Kidney glomerular epithelial cell (primary cell): ENCODE data around the gene SNAPC5.
A peak's percentile ranks its signal among the peaks of the same experiment; 100 is the strongest.
"Not testable (repeated sequence)": the region's sequence is repeated elsewhere in the genome, so short reads cannot be mapped to it uniquely, and the experiment has no call there.

Experiments used
- DNase-seq: peaks from one replicate; lab custom pipeline; 2025; lab: John Stamatoyannopoulos, UW

SNAPC5 gene

GRCh38 chr15:66497502-66498455, at the start of gene SNAPC5:
Gene SNAPC5 (minus strand): TSS chr15:66497762. CDS start chr15:66497731, 31 bp downstream.
- DNase-seq = peak; percentile 82

GRCh38 chr15:66545255-66545654, 47.7 kb upstream of the SNAPC5 start:
- no peak for DNase-seq

- no peak for DNase-seq
Observed at GRCh38 chr15:66542896-66543295, 45.3 kb upstream of the SNAPC5 start.

GRCh38 chr15:66535056-66535455, 37.5 kb upstream of the SNAPC5 start:
- DNase-seq = no peak

GRCh38 chr15:66524838-66525237, 27.3 kb upstream of the SNAPC5 start:
- DNase-seq = no peak

- DNase-seq = no peak
Observed at GRCh38 chr15:66523926-66524325, 26.4 kb upstream of the SNAPC5 start.

- no peak for DNase-seq
Observed at GRCh38 chr15:66515901-66516322, 18.4 kb upstream of the SNAPC5 start.

GRCh38 chr15:66514586-66514985, 17.0 kb upstream of the SNAPC5 start:
- no peak for DNase-seq

- no peak for DNase-seq
Observed at GRCh38 chr15:66508293-66508883, 10.8 kb upstream of the SNAPC5 start.

- DNase-seq = no peak
Observed at GRCh38 chr15:66505818-66506217, 8.3 kb upstream of the SNAPC5 start.

GRCh38 chr15:66505430-66505811, 7.9 kb upstream of the SNAPC5 start:
- peak; percentile 63 for DNase-seq

GRCh38 chr15:66504563-66505429, 7.2 kb upstream of the SNAPC5 start, which contains the start of the genes RPL4 and ZWILCH:
Gene RPL4 (minus strand): TSS chr15:66504855. CDS start chr15:66504790, 65 bp downstream.
Gene ZWILCH (plus strand): TSS chr15:66505326. CDS start chr15:66505339, 13 bp downstream.
- DNase-seq = peak; percentile 86

- no peak for DNase-seq
Observed at GRCh38 chr15:66503780-66504562, 6.4 kb upstream of the SNAPC5 start.

GRCh38 chr15:66503041-66503648, 5.6 kb upstream of the SNAPC5 start:
- DNase-seq = not testable (repeated sequence)

GRCh38 chr15:66502491-66502890, 4.9 kb upstream of the SNAPC5 start:
- DNase-seq = no peak

GRCh38 chr15:66500346-66500745, 2.8 kb upstream of the SNAPC5 start:
- DNase-seq = not testable (repeated sequence)

GRCh38 chr15:66498501-66499386, 1.2 kb upstream of the SNAPC5 start:
- DNase-seq = no peak

- DNase-seq = no peak
Observed at GRCh38 chr15:66496951-66497501, 536 bp downstream of the SNAPC5 start.

- no peak for DNase-seq
Observed at GRCh38 chr15:66494262-66494661, 3.3 kb downstream of the SNAPC5 start.
